ENCODE data around the gene FILIP1L.

DNA sequence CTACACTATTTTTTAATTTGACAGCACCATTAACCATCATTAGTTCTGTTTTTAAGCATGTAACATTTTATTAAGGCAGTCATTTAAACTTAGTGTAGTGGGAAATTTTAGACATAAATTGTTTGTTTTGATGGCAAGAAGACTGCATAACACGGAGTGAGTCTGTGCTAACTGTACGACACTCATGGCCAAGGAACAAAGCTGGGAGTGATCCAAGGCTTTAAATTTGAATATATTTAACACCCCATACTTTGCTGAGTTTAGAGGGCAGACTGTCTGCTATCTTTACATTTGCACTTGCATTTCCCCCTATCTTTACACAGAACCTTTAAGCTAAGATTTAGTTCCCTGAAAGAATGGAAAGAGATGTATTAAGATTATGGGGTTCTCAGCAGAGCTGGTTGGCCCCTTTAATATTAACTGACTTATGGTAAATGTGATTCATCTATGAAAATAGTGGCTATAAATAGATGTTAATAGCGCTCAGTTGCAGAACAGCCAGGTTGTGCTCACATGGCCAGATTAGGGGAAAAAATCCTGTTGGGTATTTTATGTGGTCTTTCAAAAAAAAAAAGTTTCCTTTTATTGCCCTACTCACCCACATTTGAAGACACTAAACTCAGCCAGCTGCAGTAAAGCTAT is 175.9 kb downstream of the FILIP1L start:
- TF ChIP-seq GATA3 (IDR thresholded peaks at IDR 0.05; ENCODE audit: low read depth, low read length), result no peak
- no peak for TF ChIP-seq GATA2 (IDR thresholded peaks at IDR 0.05; ENCODE audit: low read depth, low read length)

All from SH-SY5Y (cell line).